Caki2 (cell line): ENCODE results near the gene NFIA. TPM values are rescaled to one million over a fixed set of nuclear protein-coding genes. Genes with fewer than 3 reads are reported as not detected.
"Not testable (repeated sequence)": the region's sequence is repeated elsewhere in the genome, so short reads cannot be mapped to it uniquely, and the experiment has no call there.

Source experiments
- DNase-seq: peaks from one replicate; pipeline ENCODE4 v3.0.0-alpha.2; 2015; ENCODE audit warnings: low read depth
- in situ Hi-C: cut with HindIII; loops from 2 replicates; pipeline ENCODE4 v1.10.0; 2016; ENCODE audit warnings: low sequenced_read_pairs, low pct_unique_long_range_greater_than_20kb, mixed read lengths
- total RNA-seq: library from RNA; depleted of rRNA; stranded (reverse); fragments of >200 nt; shearing (Covaris generic); gene quantifications from 2 replicates; pipeline ENCODE4 v1.2.3, GENCODE V29; 2014; ENCODE audit warnings: low replicate concordance

Gene NFIA
- total RNA-seq, 1 experiment from 2014 or later, result 8.7 TPM

DNA sequence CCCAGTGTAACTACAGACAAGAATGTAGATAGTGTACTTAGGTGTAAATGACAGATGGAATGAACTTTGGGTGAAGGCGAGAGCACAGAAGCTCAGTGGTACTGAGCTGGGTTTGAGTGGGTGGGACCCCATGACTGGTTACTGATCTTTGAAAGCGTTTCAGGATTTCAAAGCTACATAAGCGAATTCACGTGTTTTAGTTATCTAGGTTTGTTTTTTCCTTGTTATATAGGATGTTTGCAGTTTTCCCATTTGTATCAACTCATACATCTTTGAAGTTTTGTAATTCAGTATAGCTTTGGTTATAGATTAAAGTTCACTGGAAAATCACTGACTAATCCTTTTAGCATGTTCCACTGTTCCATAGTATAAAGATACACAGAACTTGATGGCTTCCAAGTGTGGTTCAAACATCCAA, 182.5 kb downstream of the NFIA start:
- DNase-seq, result no peak
- in situ Hi-C loops, result no loop called here

DNA sequence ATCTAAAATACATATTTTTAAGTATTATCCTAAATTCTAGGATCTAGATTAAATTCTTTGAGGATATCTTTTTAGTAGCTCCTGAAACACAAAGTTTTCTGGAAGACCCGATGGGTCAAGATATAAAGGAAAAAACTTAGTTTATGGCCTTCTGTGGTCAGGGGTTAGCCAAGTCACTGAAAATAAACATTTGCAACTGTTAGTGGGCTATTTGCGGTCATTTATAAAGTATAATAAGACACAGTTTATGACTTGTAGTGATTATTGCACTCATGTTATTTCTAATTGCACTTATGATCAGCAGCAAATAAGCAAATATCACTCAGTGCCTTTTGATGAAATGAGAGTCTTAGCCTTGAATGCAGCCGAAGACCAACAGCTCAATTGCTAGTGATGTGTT, 183.3 kb downstream of the NFIA start:
- in situ Hi-C loops, result no loop called here

DNA sequence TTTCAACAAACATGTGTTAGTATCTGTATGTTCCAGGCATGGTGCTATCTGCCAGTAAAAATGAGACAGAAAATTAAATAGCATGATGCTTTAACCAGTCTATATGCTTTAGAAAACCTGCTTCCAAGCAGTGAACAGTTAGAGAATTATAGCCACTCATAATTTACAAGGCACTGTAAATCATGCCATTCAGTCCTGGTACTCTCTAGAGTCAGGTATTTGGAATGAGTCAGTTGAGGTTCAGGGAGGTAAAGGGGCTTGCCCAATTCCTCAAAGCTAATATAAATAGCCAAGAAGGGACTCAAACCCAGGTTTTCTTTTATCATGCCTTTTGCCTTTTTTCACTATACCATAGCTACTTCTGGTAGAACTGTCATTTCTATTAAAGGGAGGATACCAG, 184.4 kb downstream of the NFIA start:
- in situ Hi-C loops, result no loop called here
- DNase-seq, result no peak

More for the DNA sequence above, 183.3 kb downstream of the NFIA start:
- no peak for DNase-seq

DNA sequence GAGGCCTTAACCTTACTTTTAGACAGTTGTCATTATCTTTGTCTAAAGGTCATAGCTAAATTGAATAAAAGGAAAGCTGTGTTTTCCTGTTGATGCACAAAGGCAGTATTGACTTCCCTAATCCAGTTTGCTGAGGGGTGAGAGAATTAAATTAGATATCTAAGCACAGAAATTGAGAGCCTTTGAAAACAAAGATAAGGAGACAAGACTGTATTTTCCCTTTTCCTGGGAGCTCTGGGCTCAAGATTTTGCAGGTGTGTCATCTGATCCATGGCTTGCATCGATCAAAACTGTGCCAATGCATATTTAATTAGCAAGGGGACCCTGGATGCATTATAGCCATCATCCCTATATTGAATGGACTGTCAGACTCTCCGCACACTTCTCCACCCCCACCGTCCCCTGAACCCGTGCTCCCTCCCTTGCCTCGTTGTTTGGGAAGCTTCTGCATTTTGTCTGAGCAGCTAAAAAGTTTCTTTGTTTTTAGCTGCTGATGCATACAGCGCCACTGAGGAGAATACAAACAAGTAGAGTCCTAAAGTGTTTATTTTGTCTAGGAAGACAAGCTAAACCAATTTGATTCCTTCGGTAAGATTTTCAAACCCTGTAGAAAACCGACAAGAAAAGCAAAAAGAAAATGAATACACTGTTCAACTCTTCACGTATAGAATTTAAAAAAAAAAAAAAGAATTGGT, 186.3 kb downstream of the NFIA start:
- in situ Hi-C loops, result no loop called here
- no peak for DNase-seq

DNA sequence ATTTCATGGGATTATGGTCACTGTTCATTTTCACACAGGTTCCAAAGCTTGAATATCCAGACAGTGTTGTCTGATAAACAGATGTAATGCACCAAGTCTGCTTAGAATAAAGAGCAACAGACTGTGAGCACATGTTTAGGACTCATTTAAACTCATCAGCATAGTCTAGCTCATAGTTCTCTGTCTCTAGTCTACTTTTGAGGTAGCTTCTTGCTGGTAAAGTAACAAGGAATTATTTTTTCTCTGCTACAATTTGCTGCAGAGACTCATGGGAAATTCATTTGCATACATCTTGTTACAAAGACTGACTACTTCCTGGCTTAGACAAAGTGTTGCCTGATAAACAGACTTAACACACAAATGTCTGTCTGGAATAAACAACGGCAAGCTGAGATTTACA, 187.2 kb downstream of the NFIA start:
- in situ Hi-C loops, result no loop called here
- DNase-seq, result no peak

DNA sequence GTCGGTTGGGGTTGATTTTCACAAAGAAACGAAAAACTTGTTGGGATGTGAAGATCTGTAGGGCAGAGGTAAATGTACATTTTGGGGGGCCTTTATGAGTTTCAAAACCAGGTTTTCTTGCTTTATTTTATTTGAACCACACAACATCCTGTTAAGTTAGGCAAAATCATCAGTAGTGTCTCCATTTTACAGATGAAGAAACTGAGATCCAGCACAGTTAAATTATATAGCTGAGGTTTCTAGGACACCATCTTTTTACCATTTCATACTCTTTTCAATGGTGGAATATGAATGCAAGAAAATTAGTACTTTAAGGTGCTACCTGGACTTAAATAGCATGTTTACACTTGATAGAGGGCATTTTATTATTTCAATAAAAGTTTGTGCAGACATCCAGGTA, 187.7 kb downstream of the NFIA start:
- in situ Hi-C loops, result no loop called here

DNA sequence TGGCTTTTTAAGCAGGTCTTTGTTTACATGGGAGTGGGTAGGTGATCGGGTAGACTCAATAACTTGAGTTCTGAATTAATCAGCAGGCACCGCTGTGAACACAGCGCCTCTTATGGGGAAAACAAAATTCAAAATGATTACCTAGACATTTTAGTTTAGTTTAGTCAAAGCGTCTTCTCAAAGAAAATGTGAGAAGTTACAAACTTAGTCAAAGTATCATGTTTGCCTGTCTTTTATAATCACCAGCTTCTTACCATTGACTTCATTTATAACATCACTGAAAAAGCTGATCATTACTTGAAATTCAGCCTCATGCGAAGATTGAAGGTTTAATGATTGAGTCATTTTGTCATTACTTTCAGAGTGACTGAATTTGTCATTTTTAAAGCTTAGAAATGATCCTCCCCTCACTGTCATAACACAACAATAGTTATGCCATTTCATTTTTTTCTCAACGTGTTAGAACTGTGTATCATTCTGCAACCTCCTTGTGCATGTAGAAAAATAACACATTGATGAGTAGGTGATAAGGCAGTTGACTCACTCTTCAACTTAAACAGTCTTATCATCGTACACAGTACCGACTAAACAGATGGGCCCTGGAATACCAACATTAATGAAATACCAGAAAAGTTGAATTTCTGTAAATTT, 188.5 kb downstream of the NFIA start:
- in situ Hi-C loops, result no loop called here
- DNase-seq, result no peak

More for the DNA sequence above, 187.7 kb downstream of the NFIA start:
- DNase-seq, result no peak

DNA sequence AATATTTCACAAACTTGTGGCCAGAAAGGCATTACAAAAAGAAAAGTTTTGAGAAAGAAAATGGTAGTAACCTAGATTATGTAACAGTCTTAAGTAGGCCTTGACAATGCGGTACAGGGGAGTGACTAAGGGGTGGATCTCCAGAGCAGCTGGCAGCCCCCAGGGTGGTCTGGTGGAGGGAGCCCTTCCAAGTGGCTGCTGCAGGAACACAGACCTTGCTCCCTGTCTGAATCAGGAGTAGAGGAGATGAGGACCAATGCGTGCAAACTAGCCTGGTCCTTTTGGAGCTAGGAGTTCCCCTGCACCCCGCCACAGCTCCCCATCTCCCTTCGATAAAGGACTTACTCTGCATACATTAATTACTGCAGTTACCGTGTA, 189.0 kb downstream of the NFIA start:
- in situ Hi-C loops, result no loop called here

DNA sequence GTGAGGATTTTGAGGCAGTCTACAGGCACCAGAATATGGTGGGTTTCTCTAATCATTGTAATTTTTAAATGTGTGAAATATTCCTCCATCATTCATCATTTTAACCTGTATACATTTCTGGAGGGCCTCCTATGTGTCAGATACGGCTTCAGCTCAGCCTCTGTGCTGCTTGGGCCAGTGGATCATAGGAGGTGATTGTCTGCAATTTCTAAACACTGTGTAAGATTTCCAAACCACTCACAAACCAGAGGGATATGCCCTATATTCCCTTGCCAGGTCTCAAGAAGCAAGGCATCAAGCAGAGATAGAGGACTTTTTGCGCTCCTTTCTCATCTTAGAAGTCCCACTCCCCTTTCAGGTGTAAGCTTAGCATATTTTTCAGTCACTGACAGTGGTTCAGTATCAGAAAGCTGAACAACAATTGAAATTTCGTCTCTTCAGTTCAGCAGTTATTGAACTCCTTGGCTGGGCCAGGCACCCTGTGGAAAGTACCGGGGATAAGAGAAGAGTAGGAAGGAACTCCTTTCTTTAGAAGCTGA, 190.9 kb downstream of the NFIA start:
- in situ Hi-C loops, result no loop called here
- DNase-seq, result no peak

More for the DNA sequence above, 189.0 kb downstream of the NFIA start:
- DNase-seq, result no peak

DNA sequence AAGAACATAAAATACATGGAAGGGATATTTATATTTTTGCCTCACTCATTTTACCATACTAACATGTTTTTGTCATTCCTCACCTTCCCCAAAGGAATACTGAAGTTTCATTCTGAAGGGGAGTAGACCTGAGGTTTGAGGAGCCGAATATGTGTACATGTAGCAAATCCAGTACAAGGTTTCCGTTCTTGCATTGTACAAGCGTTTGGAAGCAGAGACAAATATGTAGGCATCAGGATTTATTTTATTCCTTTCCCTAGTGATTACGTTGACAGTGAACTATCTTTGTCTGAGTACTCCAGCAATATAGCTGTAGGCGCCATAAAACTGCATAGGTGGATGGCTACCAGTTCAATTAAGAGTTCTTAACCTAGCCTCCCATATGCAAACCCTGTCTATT, 191.5 kb downstream of the NFIA start:
- DNase-seq, result no peak
- in situ Hi-C loops, result no loop called here

DNA sequence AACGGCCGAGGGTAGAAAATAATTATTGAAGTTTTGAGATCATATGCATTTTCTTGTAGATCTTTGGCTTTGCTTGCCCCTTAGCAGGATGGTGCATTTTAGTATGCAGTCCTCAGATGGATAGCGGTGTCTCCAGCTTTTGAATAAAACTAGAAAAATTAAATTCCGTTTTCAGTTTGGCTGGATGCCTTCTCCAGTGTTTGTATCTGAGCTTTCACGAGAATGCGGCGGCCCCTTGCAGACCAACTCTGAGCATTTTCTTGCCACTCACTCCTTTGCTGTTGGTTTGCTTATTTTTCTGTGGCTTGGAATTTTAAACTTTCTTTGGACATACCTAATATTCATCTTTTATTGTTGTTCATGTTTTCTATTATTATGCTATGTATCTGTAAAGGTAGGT, 192.6 kb downstream of the NFIA start:
- in situ Hi-C loops, result no loop called here
- DNase-seq, result no peak

DNA sequence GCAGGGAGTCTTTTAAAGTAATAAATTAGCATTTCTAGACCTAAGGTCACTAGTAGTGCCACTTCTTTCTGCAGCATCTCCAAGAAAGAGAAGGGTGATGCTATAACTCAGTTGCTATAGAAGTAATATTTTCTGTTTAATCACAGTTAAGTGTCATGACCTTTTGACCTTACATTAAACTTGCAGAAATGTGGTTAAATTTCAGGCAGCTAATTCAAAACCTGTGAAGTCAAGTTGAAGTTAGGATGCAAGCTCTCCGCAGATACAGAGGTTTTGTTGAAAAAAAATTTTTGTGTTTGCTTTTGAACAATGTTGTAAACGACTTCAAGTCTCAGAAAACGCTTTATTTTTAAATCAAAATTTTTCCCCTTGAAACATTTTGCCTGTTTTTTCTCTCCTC, 193.9 kb downstream of the NFIA start:
- DNase-seq, result no peak
- in situ Hi-C loops, result no loop called here

DNA sequence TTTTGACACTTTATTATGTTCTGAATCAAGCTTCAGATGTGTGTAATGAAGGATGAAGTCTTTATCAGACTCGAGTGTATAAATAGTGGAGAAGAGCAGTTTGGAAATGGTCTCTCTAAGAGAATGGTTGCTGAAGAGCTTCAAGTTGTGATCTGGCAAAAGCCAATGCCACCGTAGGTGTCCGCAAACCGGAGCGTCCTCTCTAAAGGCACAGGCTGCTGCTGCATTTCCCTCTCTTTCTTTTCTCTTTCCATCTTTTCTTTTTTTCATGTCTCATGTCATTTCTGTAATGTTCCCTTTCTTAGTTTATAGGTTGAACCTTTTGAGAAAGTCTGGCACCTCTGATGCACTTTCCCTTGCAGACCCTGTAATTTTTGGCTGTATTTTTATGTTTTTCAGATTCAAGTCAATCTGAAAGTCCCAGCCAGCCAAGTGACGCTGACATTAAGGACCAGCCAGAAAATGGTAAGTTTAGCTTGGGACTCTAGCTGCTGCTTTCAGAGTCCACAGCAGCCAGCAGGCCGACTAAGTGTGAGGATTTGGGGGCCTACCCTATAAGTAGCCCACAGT, 194.8 kb downstream of the NFIA start:
- in situ Hi-C loops, result no loop called here
- no peak for DNase-seq

DNA sequence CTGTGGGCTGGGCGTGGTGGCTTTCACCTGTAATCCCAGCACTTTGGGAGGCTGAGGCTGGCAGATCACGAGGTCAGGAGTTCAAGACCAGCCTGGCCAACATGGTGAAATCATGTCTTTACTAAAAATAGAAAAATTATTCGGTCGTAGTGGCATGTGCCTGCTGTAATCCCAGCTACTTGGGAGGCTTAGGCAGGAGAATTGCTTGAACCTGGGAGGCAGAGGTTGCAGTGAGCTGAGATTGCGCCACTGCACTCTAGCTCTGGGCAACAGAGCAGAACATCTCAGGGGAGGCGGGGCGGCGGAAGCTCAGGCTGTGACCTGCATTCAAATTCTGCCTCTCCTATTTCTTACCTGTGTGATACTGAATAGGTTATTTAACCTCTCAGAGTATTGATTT, 196.1 kb downstream of the NFIA start:
- in situ Hi-C loops, DNase-seq: not testable (repeated sequence)

DNA sequence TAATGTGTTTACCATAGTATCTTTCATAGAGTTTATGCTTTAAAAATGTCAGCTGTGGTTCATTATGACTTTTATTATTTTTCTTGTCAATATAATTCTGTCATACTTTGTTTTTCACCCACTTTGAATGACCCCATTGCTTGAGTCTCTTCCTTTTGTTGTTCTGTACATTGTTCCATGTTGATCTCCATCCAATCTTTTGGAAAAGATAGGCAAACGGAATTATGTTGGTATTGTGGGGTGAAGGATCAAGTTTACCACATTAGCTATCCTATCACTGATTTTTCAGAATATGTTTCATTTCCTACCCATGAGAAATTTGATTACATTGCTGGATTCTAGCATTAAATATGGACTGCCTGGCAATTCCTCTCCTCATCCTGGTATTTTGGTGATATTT, 196.6 kb downstream of the NFIA start:
- in situ Hi-C loops, result no loop called here
- no peak for DNase-seq

DNA sequence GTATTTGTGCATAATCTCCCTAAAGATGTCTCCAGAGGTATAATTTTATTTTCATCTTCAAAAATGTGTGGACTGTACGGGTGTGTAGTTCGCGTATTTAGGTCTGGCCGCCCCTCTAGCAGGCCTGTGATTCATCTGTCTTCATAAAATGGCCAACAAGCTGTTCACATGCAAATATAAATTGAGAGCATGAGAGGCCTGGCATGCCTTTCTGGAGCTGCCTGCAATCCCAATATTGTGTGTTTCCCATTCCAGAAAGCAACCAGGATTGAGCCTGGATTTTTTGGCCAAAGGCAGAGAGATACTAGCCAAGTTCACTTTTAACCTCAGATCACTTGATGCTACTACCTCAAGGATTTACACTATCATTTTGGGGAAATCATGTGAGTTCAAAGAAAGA, 197.2 kb downstream of the NFIA start:
- in situ Hi-C loops, result no loop called here
- DNase-seq, result no peak

DNA sequence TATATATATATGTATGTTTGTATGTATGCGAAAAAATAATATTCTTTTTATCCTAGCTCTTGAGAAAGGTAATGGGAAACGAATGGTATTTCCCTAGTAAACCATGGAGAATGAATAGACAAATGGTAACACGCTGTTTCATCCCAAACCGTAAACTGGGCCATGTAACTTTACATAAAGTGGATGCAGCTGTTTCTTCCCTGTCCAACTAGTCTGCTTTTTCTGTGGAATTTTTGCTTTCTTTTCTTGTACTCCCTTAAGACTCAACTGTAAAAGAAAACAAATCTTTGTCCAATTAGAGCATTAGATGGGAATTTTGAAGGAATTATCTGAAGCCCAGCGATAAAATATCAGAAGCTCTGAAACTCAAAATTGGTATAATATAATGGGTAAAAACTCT, 198.1 kb downstream of the NFIA start:
- in situ Hi-C loops, result no loop called here
- DNase-seq, result no peak

DNA sequence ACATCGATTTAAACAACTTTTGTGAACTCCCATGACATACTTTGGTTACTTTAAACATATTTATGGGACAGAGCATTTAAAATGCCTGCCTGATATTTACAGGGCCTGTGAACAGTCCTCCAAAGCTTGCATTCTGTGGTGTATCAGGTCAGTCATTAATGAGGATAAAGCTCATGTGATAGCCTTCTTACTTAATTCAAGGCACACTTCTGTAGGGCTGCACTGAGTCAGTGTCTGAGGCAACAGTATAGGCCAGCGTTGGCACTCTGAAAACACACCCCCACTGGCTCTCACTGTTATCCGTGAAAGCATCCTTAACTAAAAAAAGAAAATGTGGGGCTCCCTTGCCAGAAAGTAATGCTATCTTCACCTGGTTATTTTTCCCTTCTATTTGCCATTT, 200.0 kb downstream of the NFIA start:
- in situ Hi-C loops, result no loop called here
- no peak for DNase-seq

DNA sequence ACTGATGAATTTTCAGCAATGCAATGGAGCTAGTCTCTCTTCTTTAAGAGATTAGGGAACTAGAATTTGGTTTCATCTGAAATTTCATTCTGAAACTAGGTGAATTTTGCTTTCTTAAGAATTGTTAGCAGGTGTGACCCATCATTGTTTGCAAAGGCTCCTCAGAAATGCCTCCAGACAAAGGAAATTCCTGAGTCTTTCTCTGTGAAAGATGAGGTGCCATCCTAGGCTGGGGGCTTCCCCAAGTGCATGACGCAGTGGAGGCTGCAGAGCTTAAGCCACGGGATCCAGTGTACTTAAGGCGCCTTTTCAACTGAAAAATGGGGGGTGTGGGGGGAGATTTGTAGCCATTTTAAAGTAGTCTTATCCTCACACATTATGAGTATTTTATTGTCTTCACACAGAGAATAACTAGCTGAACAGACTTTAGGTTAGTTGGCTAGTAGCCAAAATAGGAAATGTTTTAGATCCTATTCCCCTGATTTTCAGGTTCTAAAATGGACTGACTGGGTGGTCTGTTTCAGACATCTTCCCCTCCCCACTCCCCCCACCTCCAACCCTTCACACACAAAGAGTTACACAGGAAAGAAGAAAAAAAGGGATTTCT, 202.0 kb downstream of the NFIA start:
- in situ Hi-C loops, result no loop called here
- no peak for DNase-seq
